Urothelium cell line (cell line): ENCODE data around the gene FRMD4A.

Experiments
- DNase-seq: peaks from one replicate; pipeline ENCODE4 v3.0.0; 2011; ENCODE audit warnings: low spot score, mixed read lengths
- FAIRE-seq: peaks from 2 replicates; lab custom pipeline; 2011; peaks lifted over from hg19 to GRCh38; lab: Jason Lieb, UNC

Gene FRMD4A

DNA sequence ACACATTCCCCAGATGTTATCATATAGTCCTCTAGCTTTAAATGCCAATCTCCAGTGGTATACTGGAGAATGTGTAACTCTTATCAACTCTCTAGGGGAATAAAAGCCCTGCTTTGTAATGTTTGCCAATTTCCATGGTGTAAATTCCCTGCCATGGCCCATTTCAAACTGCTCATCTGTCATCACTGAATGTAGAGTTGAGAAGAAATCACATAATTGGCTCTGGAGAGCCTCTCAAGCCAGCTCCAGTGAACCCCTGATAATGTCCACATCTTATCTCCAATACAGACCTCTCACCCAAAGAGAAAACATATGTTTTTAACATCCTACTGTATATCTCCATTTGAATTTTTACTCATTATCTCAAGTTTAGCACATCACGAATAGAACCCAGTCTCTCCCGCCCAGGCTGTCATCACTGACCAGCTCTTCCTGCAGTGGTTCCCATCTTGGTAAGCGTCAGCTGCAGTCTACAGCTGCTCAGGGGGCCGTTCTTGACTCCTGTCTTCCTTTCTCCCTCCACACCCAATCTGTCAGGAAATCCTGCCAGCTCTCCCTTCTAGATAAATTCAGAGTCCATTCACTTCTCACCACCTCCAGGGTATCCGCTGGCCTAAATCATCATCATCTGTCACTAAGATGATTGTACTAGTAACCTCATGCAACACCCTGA, 332.4 kb downstream of the FRMD4A start:
- DNase-seq (no peak), FAIRE-seq (no peak)

- no peak for DNase-seq
- FAIRE-seq = no peak
Measured at GRCh38 chr10:13997650-13998049, 333.1 kb downstream of the FRMD4A start.

- FAIRE-seq (no peak), DNase-seq (no peak)
Measured at GRCh38 chr10:13994932-13995331, 335.8 kb downstream of the FRMD4A start.

DNA sequence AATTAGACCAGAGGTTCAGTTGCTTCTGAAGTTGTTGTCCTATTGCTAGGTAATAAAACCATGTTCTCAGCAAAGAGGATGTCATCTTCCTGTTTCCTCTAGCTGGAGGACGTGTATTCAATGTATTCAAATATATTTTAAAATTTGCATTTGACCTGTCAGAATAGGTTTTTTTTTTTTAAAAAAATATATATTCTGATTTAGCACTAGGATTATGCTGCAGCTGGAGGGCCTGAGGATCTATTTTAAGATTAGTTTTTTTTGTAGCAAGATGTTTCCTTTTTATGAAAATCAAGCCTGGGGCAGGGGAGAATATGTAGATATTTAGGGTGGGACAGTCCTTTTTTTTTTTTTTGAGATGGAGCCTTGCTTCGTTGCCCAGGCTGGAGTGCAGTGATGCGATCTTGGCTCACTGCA, 337.0 kb downstream of the FRMD4A start:
- DNase-seq (no peak), FAIRE-seq (no peak)

- FAIRE-seq (no peak), DNase-seq (peak; percentile 37)
Measured at GRCh38 chr10:13993169-13993568, 337.6 kb downstream of the FRMD4A start.

DNA sequence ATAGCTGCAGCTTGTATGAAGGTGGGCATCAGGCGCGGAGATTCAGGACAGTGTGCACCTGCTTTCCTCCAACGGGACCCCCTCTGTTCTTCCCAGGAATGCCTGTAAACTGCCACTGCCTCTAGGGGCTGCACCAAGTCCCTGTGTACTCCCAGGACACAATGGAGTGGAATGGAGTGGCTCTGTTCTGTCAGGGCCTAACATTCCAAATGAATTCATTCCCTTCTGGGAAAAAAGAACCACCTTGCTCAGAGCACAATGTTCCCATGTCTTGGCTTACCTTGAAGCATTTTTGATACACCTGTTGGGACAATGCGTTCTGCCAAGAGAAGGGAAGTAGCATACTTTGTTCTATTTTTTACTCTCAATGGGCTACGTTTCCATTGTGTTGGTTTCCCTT, 339.4 kb downstream of the FRMD4A start:
- no peak for FAIRE-seq
- DNase-seq = no peak

GRCh38 chr10:13990946-13991345, 339.8 kb downstream of the FRMD4A start:
- no peak for FAIRE-seq
- peak; percentile 48 for DNase-seq

DNA sequence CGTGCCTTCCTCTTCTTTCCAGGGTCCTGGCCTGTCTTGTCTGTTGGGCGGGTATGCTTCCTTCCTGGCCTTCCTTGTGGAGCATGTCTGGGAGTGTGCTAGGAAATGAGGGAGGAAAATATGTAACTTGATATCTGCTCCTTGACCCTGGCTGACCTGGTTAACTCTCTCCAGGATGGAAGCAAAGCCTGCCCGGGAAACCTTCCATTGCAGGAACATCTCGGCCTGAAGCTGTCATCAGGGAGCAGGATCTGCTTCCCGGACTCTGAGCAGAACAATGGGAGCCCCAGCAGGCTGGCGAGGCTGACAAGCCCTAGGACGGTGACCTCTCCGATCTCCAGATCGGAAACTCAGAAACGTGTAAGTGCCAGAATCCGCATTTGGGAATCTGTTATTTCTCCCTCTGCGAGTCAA, 340.3 kb downstream of the FRMD4A start:
- FAIRE-seq = no peak
- peak; percentile 30 for DNase-seq

DNA sequence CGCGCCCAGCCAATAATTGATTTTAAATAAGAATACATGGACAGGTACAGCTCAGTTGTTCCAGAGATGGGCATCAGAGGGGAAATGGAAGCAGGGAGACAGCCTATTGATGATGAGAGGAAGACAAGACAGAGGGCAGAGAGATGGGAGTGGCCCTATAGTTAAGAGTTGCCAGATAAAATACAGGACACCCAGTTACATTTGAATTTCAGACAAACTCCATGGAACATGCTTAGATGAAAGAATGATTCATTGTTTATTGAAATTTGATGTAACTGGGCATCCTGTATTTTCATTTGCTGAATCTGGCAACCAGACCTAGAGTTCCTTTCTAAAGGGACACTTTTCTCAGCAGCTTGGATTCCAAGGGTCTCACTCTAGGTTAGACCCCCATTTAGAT, 341.1 kb downstream of the FRMD4A start:
- DNase-seq (no peak), FAIRE-seq (no peak)

- FAIRE-seq (peak; percentile 5), DNase-seq (peak; percentile 74)
Measured at GRCh38 chr10:13987446-13987845, 343.3 kb downstream of the FRMD4A start.

DNA sequence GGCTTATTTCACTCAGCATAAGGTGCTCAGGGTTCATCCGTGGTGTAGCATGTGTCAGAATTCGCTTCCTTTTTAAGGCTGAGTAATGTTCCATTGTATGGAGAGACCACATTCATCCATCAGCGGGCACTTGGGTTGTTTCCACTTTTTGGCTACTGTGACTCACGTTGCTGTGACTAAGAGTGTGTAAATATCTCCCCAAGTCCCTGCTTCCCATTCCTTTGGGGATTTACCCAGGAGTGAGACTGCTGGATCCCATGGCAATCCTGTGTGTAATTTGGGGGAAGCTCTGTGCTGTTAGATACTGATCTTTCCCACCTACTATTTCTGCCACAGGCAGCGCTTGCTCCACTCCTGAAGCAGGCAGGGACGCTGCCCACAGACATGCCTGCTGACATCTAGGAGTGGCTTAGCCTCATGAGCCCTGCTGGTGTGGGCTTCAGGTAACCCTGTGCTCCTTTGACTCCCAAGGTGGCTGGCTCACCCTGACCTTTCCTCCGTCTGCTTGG, 346.0 kb downstream of the FRMD4A start:
- DNase-seq (peak; percentile 79), FAIRE-seq (peak; percentile 67)

- no peak for DNase-seq
- FAIRE-seq = no peak
Measured at GRCh38 chr10:13983035-13983434, 347.7 kb downstream of the FRMD4A start.

GRCh38 chr10:13978533-13979115, 352.1 kb downstream of the FRMD4A start:
- DNase-seq (no peak), FAIRE-seq (no peak)

DNA sequence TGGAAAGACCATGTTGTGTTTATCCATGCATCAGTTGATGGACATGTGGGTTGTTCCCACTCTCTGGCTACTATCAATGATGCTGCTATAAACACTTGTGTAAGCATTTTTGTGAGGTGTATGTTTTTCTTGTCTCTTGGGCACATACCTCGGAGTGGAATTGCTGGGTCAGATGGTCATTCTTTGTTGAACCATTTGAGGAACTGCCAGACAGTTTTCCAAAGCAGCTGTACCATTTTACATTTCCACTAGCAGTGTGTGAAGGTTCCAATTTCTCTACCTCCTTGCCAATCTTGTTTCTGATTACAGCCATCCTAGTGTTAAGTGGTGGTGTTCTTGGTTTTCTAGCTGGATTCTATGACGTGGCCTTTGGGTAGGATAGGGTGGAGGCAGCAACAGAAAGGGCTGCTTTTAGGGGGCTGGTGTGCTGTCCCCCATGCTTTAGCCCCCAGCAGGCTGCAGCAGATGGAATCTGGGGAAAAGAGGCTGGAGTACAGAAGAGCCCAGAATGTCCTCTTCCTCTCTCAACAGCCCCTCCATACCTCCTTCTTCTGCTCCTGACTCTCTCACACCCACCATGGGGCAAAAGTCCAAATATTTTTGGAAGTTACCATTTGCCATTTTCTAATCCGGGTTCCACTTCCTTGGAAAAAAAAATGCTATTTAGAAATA, 352.7 kb downstream of the FRMD4A start:
- DNase-seq (no peak), FAIRE-seq (no peak)

- DNase-seq (no peak), FAIRE-seq (no peak)
Measured at GRCh38 chr10:13973742-13974141, 357.0 kb downstream of the FRMD4A start.

DNA sequence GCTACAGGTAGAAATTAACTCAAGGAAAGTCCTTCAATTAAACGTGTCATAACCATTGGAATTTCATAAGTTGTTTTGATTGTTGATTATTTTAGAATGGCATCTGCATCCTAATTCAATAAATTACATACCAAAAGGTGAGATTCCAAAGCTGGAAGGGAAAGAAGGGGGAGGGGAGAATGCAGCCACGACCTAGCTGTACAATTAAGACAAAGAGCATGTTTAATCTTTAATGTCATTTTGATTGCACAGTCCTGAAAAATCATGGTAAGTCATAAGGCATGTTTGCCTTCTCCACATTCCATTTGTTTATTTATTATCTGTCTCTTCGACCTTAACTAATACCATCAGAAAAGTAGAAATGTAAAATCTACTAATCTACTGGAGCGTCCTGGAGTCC, 358.1 kb downstream of the FRMD4A start:
- FAIRE-seq (no peak), DNase-seq (no peak)

DNA sequence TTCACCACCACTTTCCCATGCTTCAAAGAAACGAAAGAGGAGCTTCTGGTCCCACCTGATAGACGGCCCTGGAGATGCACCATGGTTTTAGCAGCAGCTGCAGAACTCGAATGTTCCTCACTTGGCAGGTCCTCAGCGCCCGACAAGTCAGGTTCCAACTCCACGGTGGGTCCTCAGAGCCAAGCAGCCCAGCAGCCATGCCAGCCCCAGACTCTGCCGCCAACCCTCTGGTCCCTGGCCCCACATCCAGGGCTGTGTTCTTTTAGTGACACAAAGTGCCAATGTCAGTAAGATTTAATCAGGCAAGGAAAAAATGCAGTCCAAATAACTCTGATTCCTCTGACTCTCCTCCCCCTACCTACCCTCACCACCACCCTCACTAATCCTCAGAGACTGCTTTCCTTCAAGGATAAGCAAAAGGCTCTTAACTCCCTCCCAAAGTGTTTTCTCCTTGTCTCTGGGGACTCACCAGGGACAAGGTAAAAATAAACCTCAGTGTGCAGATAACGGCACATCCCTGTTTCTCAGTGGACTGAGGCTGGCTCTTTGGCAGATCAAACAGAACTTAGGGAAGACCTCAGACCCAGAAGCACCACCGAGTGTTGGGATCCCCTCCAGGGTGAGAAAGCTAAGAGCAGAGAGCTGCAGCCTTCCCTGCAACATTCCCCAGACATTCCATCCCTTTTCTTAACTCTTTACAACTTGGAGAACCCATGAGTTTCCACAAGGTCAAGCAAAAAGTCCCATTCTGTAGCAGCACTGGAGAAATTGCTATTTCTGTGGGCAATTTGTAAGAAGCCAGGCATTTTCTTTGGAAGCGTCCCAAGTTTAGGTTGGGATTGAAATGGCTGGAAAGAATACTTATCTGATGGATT, 358.9 kb downstream of the FRMD4A start:
- DNase-seq (no peak), FAIRE-seq (no peak)

DNA sequence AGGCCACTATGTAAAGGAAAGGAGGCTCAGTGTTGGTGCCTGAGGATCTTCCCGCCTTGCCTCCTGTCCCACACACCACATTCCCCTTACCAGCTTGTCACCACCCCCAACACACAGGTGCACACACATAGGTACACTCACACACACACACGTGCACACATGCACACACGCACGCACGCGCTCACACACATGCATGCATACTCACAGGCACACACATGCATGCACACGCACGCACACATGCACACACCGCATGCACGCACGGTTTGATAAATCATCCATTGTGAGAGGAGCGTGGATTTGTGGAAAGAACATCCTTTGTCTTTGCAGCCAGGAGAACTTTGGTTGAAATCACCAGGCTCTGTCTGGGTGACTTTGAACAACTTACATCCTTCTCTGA, 359.8 kb downstream of the FRMD4A start:
- no peak for DNase-seq
- peak; percentile 93 for FAIRE-seq

GRCh38 chr10:13970236-13970956, 360.3 kb downstream of the FRMD4A start:
- FAIRE-seq (no peak), DNase-seq (no peak)

DNA sequence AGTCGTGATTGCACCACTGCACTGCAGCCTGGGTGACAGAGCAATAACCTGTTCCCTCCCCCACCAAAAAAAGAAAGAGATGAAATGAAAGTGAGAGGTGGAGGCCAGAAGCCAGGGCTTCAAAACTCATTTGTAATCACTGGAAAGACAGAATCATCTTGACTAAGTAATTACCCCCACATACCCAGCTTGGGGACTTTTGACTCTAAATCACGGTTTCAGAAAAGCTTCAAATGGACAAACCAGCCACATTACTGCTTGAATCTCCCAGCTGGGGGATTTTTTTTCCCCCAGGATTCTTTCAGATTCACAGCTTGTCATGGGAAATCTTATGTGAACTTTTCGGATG, 361.0 kb downstream of the FRMD4A start:
- FAIRE-seq (no peak), DNase-seq (no peak)
